Measurements from ENCODE around the gene HSP90B1.

Gene HSP90B1

GRCh38 chr12:103930787-103931735 lies 851 bp downstream of the HSP90B1 start:
- DNase-seq: no peak

- DNase-seq: no peak
These were observed 3.0 kb downstream of the HSP90B1 start for GRCh38 chr12:103933237-103933636.

GRCh38 chr12:103936679-103937078 lies 6.5 kb downstream of the HSP90B1 start:
- no peak for DNase-seq

- DNase-seq: no peak
These were observed 14.8 kb downstream of the HSP90B1 start for GRCh38 chr12:103944964-103945363.

- DNase-seq: no peak
These were observed 17.8 kb downstream of the HSP90B1 start for GRCh38 chr12:103947871-103948555.

- no peak for DNase-seq
These were observed 18.7 kb downstream of the HSP90B1 start for GRCh38 chr12:103948746-103949406.

- DNase-seq: no peak
These were observed 22.3 kb downstream of the HSP90B1 start for GRCh38 chr12:103952497-103952896.

GRCh38 chr12:103955811-103956508 lies 25.8 kb downstream of the HSP90B1 start:
- no peak for DNase-seq

GRCh38 chr12:103956509-103957027 lies 26.4 kb downstream of the HSP90B1 start:
- no peak for DNase-seq

GRCh38 chr12:103957865-103958388 lies 27.7 kb downstream of the HSP90B1 start:
- no peak for DNase-seq

- no peak for DNase-seq
These were observed 28.4 kb downstream of the HSP90B1 start for GRCh38 chr12:103958621-103959020.

GRCh38 chr12:103960616-103961227 lies 30.5 kb downstream of the HSP90B1 start:
- DNase-seq: no peak

- DNase-seq: no peak
These were observed 32.3 kb downstream of the HSP90B1 start for GRCh38 chr12:103962493-103962892.

GRCh38 chr12:103964805-103965204 lies 34.6 kb downstream of the HSP90B1 start:
- DNase-seq: no peak

GRCh38 chr12:103965255-103965589 lies 35.0 kb downstream of the HSP90B1 start:
- no peak for DNase-seq

GRCh38 chr12:103965590-103966504 lies 35.6 kb downstream of the HSP90B1 start, which contains the start of gene TDG:
Gene TDG (plus strand): TSS chr12:103965872. CDS start chr12:103966038, 166 bp downstream.
- DNase-seq: peak; percentile 91

GRCh38 chr12:103966736-103967135 lies 36.5 kb downstream of the HSP90B1 start:
- DNase-seq: no peak

GRCh38 chr12:103969391-103969790 lies 39.2 kb downstream of the HSP90B1 start:
- DNase-seq: peak; percentile 7

GRCh38 chr12:103973909-103974308 lies 43.7 kb downstream of the HSP90B1 start:
- no peak for DNase-seq

- DNase-seq: no peak
These were observed 45.2 kb downstream of the HSP90B1 start for GRCh38 chr12:103975368-103975767.
